GM21423 (cell line): ENCODE measurements around the gene ANAPC16.
"Not testable (repeated sequence)": the region's sequence is repeated elsewhere in the genome, so short reads cannot be mapped to it uniquely, and the experiment has no call there.

Experiments
- ATAC-seq: cut with Tn5 transposase; IDR thresholded peaks from one replicate; pipeline ENCODE4 v1.9.1; 2021; ENCODE audit warnings: mild to moderate bottlenecking, moderate library complexity; ENCODE audit not compliant: unreplicated experiment

ANAPC16 gene

DNA sequence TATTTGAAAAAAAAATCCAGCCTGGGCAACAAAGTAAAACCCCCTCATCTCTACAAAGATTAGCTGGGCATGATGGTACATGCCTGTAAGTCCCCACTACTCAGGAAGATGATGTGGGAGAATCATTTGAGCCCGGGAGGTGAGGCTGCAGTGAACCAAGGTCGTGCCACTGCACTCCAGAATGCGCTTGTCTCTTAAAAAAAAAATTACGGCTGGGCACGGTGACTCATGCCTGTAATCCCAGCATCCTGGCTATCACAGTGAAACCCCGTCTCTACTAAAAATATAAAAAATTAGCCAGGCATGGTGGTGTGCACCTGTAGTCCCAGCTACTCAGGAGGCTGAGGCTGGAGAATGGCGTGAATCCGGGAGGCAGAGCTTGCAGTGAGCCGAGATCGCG lies 4.4 kb upstream of the ANAPC16 start:
- ATAC-seq = not testable (repeated sequence)

DNA sequence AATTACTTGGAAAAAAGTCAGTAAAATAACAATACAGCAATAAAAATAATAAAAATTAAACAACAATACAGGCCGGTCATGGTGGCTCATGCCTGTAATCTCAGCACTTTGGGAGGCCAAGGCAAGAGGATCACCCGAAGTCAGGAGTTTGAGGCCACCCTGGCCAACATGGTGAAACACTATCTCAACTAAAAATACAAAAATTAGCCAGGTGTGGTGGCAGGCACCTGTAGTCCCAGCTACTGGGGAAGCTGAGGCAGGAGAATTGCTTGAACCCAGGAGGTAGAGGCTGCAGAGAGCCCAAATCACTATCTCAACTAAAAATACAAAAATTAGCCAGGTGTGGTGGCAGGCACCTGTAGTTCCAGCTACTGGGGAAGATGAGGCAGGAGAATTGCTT lies 4.0 kb upstream of the ANAPC16 start:
- ATAC-seq = not testable (repeated sequence)

DNA sequence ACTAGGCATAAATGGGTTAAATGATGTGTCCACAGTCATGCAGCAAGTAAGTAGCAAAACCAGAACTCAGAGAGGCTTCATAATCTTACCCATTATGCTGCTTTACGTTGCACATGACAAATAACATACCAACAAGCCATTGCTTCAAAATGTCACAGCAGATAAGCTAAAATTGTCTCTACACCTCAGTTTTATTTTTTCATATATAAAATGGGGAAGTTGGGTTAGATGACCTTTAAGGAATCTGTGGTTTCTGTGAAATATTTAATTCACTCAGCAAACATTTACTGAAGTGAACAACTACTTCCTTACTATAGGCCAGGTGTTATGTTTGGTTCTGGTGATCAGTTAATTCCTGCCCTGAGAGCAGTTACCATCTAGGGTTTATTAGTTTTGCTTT lies 2.5 kb downstream of the ANAPC16 start:
- ATAC-seq = no peak

DNA sequence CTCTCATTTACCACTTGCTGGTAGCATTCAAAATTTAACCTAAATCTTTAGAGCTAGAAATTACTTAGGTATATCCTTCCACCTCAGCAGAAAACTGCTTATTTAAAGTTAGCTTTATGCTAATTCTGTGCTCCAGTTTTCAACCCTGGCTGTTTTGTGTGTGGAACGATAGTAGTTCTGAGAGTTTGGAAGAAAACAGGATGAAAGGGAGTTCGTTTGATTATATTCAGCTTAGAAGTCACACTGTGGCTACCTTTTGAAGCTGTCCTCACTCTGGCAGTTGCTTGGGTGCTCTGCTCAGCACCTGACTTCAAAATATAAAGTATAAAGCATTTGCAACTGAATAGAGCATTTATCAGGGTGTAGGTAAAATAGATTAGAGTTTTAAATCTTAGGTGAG lies 2.9 kb downstream of the ANAPC16 start:
- ATAC-seq = no peak

DNA sequence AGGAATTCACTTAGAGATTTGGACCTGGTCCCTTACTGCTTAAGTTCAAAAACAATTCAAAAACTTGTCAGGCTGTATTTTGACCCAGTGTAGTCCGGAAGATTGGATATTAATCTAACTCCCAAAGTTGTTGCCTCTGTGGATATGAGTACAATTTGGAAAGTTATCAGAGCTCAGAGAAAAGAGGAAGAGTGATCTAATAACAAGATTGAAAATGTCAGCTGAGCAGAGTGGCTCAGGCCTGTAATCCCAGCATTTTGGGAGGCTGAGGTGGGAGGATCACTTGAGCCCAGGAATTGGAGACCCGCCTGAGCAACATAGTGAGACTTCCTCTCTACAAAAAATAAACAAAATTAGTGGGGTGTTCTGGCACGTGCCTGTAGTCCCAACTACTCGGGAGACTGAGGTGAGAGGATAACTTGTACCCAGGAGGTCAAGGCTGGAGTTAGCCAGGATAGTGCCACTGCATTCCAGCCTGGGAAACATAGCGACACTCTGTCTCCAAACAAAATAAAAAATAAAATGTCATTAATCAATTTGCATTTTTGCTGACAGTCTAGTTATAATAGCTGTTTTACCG lies 3.5 kb downstream of the ANAPC16 start:
- ATAC-seq = no peak

DNA sequence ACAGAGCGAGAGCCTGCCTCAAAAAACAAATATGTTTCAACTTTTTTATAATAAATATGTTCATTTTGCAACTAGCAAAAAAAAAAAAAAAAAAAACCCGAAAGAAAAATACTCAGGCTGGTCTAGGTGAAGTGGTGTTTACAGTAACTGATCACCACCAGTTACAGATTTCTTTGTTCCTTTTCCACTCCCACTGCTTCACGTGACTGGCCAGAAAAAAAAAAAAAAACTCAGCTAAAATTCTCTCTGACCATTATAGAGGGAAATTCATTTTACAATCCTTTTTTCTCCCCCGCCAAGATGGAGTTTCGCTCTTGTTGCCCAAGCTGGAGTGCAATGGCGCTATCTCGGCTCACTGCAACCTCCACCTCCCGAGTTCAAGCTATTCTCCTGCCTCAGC lies 4.8 kb downstream of the ANAPC16 start:
- ATAC-seq = no peak

DNA sequence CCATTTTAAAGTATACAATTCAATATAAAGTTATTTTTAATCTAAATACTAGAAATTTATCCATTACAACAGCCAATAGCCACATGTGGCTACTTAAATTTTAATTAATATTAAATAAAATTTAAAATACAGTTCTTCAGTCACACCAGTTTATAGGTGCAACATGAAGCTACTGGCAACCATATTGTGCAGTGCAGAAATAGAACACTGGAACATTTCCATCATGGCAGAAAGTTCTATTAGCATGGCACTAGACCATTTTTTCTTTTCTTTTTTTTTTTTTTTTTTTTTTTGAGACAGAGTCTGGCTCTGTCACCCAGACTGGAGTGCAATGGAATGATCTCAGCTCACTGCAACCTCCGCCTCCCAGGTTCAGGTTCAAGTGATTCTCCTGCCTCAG lies 5.5 kb downstream of the ANAPC16 start:
- ATAC-seq = no peak

DNA sequence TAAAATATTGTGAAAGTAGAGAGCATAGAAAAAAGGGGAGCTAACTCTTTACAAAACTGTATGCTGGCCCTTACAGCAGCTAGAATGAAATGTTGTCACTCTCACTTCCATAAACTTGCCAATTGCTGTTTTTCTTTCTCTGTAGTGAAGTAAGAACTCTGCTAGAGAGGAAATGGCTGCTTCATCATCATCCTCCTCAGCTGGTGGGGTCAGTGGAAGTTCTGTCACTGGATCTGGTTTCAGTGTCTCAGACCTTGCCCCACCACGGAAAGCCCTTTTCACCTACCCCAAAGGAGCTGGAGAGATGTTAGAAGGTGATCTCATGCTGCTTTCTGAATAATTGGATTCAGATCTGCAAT lies 7.9 kb downstream of the ANAPC16 start:
- ATAC-seq = no peak

DNA sequence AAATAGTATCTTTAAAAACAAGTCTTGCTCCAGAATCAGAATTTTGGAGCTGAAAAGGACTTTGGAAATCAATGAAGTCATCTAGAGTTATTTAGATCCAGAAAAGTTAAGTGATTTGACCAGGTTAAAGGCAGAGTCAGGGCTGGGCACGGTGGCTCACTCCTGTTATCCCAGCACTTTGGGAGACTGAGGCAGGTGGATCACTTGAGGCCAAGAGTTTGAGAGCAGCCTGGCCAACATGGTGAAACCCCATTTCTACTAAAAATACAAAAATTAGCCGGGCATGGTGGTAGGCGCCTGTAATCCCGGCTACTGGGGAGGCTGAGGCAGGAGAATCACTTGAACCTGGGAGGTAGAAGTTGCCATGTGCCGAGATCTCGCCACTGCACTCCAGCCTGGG lies 8.4 kb downstream of the ANAPC16 start:
- not testable (repeated sequence) for ATAC-seq

DNA sequence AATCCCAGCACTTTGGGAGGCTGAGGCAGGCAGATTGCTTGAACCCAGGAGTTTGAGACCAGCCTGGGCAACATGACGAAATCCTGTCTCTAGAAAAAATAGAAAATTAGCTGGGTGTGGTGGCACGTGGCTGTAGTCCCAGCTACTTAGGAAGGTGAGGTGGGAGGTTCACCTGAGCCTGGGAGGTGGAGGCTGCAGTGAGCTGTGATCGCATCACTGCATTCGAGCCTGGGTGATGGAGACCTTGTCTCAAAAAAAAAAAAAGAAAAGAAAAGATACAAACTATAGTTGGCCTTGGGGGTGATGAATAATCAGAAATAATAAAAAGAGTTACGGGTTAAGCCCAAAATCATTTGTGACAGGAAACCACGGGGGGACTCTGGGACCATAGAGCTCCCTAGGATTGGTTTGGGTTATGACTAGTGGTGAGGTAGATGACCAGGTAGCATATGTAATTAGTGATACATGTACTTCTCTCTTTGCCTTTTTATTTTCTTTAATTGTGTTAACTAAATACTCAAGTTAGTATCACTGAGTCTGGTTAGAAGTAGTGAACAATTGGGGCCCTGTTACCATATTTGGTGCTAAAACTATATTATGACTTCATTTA lies 10.7 kb downstream of the ANAPC16 start:
- no peak for ATAC-seq

DNA sequence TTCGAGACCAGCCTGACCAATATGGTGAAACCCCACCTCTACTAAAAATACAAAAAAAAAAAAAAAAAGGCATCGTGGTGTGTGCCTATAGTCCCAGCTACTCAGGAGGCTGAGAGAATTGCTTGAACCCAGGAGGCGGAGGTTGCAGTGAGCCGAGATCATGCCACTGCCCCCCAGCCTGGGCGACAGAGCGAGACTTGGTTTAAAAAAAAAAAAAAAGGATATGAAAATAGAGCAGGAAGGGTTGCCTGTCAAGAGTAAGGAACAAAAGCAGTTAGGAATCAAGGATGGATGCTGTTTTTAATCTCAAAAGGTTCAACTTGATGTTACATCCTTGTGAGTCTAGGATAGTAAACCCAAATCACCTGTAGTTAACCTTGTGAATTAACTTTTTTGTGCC lies 12.0 kb downstream of the ANAPC16 start:
- ATAC-seq = no peak

DNA sequence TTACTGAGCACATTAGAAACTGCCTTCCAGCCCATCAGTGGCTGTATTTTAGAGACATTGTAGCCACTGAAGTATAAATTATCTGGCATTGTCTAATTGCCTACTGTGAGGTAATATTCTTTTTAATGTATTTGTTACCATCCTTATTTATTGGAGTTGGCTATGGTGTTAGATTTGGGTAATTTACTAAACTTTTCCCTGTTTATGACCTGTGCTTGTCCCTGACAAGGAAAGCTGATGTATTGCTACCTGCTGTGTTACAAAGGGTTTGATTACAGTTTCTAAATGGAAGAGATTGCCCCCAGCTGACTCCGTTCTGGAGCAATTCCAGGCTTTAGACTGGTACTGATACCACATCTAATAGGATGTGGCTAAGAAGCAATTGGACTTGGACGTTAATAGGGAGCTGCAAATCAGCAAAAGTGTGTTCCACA lies 12.5 kb downstream of the ANAPC16 start:
- no peak for ATAC-seq

DNA sequence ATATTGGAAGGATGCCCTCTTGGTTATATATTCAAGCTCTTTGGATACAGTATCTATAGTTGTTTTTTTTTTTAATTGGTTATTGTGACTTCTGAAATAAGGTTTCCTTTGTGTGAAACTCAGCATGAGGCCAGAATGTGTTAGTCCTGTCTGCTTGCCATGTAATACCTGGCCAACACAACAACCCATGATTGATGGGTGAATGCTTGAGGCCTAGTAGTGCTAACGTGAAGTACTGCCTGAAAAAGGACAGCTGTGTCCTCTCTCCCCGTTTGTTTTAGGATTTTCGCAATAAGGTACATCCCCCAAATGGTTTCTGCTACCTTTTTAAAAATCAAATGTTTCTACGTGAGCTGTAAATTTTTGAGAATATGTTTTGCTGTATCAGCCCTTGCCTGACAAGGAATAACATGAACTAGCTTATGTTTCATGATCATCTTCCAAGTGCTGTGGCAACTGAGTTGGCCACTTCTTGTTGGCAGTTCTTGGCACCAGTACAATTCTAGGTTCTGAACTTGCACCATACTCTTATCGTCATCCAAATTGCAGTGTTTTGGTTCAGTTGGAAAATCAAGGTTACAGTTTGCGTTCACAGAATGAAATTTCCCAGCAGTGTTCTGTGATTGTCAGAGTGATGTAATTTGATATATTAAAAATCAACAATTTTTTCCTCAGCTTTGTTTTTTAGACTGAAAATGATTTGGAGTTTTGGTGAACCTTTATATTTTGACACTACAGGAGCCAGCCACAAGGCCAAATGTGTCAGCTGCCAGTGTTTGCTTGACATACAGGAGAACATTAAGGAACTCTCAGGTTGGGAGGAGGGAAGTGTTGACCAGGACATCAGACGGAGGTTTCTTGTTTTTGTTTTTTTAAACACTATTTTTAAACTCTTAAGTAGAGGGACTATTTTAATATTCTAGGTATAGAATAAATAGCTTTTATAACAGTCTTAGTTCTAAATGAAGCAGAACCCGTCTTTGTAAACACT lies 13.7 kb downstream of the ANAPC16 start:
- ATAC-seq = no peak

DNA sequence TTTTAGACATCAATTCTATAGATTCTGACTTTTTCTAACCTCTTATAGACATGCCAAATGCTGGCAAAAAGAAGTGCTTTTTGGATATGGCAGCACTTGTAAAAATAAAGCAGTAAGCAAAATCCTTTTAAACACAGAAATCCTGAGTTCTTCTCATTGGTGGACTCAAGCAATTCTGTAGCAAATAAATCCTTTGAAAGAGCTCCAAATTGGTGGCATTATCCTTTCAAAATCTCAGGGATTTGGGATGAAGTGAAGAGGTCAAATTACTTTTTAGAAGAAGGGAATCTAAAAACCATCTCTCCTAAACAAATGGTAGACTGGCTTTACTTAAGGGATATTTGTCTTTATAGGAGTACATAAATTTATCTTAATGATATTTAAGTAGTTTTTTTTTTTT lies 17.8 kb downstream of the ANAPC16 start:
- no peak for ATAC-seq

DNA sequence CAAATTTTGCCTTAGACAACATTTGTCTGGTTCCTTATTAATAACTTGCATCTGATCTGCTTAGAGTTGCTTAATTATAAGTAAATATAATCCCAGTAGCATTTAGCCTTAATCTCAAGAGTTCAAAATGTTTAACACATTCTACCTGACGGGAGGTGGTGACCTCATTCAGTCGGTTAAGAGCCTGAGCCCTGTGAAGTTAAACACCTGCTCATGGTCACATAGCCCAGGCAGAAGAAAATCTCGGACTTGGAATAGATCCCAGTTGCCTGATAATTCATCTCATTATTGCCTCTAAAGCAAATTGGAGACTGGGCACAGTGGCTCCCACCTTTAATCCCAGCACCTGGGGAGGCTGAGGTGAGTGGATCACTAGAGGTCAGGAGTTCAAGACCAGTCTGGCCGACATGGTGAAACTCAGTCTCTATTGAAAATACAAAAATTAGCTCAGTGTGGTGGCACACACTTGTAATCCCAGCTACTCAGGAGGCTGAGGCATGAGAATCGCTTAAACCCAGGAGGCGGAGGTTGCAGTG lies 18.8 kb downstream of the ANAPC16 start:
- no peak for ATAC-seq

DNA sequence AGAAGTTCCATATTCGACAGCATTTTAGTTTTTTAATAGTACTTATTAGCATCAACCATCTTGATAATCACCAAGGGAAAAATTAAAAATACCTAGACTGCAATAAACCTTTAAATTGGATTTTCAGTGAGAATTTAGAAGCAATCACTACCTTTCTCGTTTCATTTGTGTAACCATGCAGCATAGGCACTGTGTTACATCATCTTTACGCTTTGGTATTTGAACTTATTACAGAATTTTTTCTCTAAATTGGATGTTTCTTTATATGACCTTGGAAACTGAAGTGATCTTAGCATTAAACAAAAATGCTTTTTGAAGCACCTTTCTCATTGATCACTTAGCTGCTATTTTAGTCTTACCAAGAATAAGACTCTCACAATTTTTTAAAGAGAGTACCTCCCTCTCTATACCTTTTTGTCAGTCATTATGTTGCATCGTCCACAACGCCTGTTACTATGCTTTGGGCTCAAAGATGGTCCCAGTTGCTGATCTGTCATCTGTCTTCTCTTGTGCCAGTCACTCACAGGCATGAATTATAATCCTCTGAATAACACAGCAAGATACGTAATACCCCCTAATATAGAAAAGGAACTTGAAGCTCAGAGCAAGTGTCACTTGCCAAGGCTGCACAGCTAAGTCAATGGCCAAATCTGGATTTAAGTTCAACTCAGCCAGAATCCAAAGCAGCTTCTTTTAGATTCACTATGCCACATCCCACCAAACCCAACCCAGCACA lies 19.9 kb downstream of the ANAPC16 start:
- no peak for ATAC-seq

DNA sequence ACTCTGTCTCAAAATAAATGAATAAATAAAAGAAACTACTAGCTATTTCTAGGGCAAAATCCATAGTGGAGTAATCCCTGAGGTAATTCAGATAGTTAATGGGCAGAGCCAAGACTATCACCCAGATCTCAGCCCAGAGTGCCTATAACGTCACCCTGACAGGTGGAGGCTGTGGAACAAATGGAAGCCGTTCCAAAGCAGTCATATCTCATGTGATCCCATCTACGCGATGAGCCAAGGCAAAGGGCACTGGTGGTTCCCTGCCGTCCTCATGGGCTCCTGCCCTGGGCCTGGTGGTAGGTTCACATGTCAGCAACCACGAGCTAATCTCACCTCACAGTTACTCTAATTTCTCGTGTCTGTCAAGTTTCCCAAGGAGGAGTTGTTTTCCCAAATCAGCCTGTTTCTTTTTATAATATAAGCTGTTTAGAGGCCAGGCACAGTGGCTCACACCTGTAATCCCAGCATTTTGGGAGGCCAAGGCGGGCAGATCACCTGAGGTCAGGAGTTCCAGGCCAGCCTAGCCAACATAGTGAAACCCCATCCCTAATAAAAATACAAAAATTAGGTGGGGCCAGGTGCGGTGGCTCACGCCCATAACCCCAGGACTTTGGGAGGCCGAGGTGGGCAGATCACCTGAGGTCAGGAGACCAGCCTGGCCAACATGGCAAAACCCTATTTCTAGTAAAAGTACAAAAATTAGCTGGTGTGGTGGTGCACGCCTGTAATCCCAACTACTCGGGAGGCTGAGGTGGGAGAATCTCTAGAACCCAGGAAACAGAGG lies 22.8 kb downstream of the ANAPC16 start:
- no peak for ATAC-seq

DNA sequence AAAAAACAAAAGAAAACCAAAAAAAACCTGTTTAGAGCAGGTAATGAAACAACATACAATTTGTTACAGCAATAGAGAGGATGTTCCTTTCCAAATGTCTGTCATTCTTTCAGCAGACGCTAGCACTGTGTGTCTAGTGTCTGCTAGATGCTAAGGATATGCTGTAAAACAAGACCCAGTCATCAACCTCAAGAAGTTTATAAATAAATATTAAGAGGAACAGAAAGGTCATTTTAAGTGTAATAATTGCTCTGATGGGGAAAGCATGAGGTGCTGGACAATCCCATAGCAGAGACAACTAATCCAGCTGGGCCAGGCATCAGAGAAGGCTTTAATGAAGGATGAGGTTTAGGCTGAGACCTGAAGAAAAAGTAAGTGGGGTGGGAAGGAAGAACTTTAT lies 23.6 kb downstream of the ANAPC16 start:
- no peak for ATAC-seq

DNA sequence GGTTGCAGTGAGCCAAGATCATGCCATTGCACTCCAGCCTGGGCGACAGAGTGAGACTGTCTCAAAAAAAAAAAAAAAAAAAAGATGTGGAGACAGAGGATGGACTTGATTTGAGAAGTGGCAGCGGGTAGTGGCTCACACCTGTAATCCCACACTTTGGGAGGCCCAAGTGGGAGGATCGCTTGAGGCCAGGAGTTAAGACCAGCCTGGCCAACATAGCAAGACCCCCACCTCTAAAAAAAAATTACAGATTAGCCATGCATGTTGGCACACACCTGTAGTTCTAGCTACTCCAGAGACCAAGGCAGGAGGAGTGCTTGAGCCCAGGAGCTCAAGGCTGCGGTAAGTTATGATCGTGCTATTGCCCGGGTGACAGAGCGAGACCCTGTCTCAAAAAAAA lies 24.6 kb downstream of the ANAPC16 start:
- no peak for ATAC-seq

DNA sequence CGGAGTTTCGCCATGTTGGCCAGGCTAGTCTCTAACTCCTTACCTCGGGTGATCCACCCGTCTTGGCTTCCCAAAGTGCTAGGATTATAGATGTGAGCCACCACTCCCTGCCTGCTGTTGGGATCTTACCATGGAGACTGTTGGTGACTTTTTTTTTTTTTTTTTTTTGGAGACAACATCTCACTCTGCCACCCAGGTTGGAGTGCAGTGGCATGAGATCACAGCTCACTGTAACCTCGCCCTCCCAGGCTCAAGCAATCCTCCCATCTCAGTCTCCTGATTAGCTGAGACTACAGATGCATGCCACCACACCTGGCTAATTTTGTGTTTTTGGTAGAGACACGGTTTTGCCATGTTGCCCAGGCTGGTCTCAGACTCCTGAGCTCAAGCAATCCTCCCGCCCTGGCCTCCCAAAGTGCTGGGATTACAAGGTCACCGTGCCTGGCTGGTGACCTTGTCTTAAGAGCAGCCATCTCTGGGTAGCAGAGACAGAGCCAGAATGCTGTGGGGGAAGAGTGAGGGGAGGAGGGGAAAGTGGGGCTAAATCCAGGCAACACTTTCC lies 26.0 kb downstream of the ANAPC16 start:
- ATAC-seq = no peak
